ENCODE measurements around the gene MYBPC3. TPM values are rescaled to one million over a fixed set of nuclear protein-coding genes. Genes with fewer than 3 reads are reported as not detected.

Gene MYBPC3
- total RNA-seq, 4 donors from 2014 or later: 0.06 to 0.17 TPM; not detected in 2

- Histone ChIP-seq H3K27ac (replicated peaks in 1 of 4) (no peak overlapping the region), H3K36me3 (peaks cover 93 to 100% (median 95%) of the 10 kb centered on the region in 4 donors), H3K4me3 (no peak overlapping the region), H3K27me3 (no peaks in the 10 kb centered on the region), H3K4me1 (peaks cover 0 to 18% (median 4%) of the 10 kb centered on the region in 4 donors), H3K9me3 (no peaks in the 10 kb centered on the region)
- DNase-seq (ENCODE audit: extremely low spot score): no peak
- TF ChIP-seq POLR2A (IDR thresholded peaks at IDR 0.05; ENCODE audit: low read depth): no peak
- no peak for TF ChIP-seq EP300 (IDR thresholded peaks at IDR 0.05)
- no peak for TF ChIP-seq CTCF (IDR thresholded peaks at IDR 0.05)
- TF ChIP-seq POLR2AphosphoS5 (IDR thresholded peaks at IDR 0.05): no peak
- intact Hi-C loops (cut with DNase I): no loop called here
- 100% methylated on average over 4 of the region's 4 CpGs for WGBS
Observed at GRCh38 chr11:47284151-47284550, 68.4 kb downstream of the MYBPC3 start.

- peaks cover 93 to 100% (median 98%) of the 10 kb centered on the region in 4 donors for H3K36me3 ChIP-seq
- peaks cover 0 to 13% (median 0%) of the 10 kb centered on the region in 4 donors for H3K4me1 ChIP-seq
- WGBS: 92% methylated on average over 7 of the region's 7 CpGs
- H3K4me3 ChIP-seq: no peak overlapping the region
- no peak overlapping the region for H3K27ac ChIP-seq (replicated peaks in 1 of 4)
- TF ChIP-seq EP300 (IDR thresholded peaks at IDR 0.05) (no peak), CTCF (IDR thresholded peaks at IDR 0.05) (no peak), POLR2A (IDR thresholded peaks at IDR 0.05; ENCODE audit: low read depth) (no peak), POLR2AphosphoS5 (IDR thresholded peaks at IDR 0.05) (no peak)
- DNase-seq (ENCODE audit: extremely low spot score): no peak
- H3K27me3 ChIP-seq: no peaks in the 10 kb centered on the region
- H3K9me3 ChIP-seq: no peaks in the 10 kb centered on the region
- intact Hi-C loops (cut with DNase I): no loop called here
Observed at GRCh38 chr11:47282462-47282861, 70.0 kb downstream of the MYBPC3 start.

Small RNA genes lying within 50 kb of the gene (small RNA-seq; reads per million reads assigned to genes)
- gene MIR4487: 0 reads per million in 3 donors

Other genes with a start within 250 kb of the MYBPC3 start
- gene ARFGAP2, start 175.8 kb downstream of the MYBPC3 start, total RNA-seq: 100 to 1,000 TPM in 3 of 4 donors, 10 to 100 TPM in 1; 92.5 to 141 (median 120) TPM
- gene PACSIN3, start 166.3 kb downstream of the MYBPC3 start, total RNA-seq: 10 to 100 TPM; 43.6 to 89.9 (median 56.0) TPM
- gene DDB2, start 137.7 kb downstream of the MYBPC3 start, total RNA-seq: 10 to 100 TPM; 22.6 to 37.8 (median 25.4) TPM
- gene ACP2, start 103.9 kb downstream of the MYBPC3 start, total RNA-seq: 10 to 100 TPM; 19.5 to 42.7 (median 28.6) TPM
- 10 to 100 TPM; 14.5 to 26.2 (median 18.1) TPM for gene NR1H3, start 94.7 kb downstream of the MYBPC3 start, total RNA-seq
- 10 to 100 TPM; 27.8 to 35.4 (median 32.7) TPM for gene MADD, start 82.6 kb downstream of the MYBPC3 start, total RNA-seq
- 10 to 100 TPM; 17.6 to 34.6 (median 20.5) TPM for gene SPI1, start 25.8 kb upstream of the MYBPC3 start, total RNA-seq
- 100 to 1,000 TPM in 2 of 4 donors, 10 to 100 TPM in 2; 91.9 to 251 (median 129) TPM for gene SLC39A13, start 55.9 kb upstream of the MYBPC3 start, total RNA-seq
- gene PSMC3, start 73.7 kb upstream of the MYBPC3 start, total RNA-seq: 100 to 1,000 TPM; 163 to 197 (median 182) TPM
- 1 to 10 TPM in 1 of 4 donors, under 1 TPM in 3; 0.42 to 1.4 (median 0.70) TPM for gene RAPSN, start 96.4 kb upstream of the MYBPC3 start, total RNA-seq
- 100 to 1,000 TPM in 2 of 4 donors, 10 to 100 TPM in 2; 69.6 to 151 (median 99.3) TPM for gene CELF1, start 200.4 kb upstream of the MYBPC3 start, total RNA-seq
- gene PTPMT1, start 212.9 kb upstream of the MYBPC3 start, total RNA-seq: 10 to 100 TPM; 63.0 to 96.4 (median 79.6) TPM
- gene KBTBD4, start 226.3 kb upstream of the MYBPC3 start, total RNA-seq: 10 to 100 TPM; 18.7 to 31.2 (median 24.8) TPM
- gene NDUFS3, start 226.4 kb upstream of the MYBPC3 start, total RNA-seq: 10 to 100 TPM; 53.5 to 76.7 (median 72.0) TPM
- under 1 TPM in 2 of 4 donors, not detected in 2; 0.66 to 0.80 TPM for gene FAM180B, start 234.0 kb upstream of the MYBPC3 start, total RNA-seq
- gene C1QTNF4, start 241.7 kb upstream of the MYBPC3 start, total RNA-seq: 1 to 10 TPM; 1.6 to 2.2 (median 1.7) TPM